HepG2 (cell line): ENCODE results near the gene DENND2D. TPM values are rescaled to one million over a fixed set of nuclear protein-coding genes. Genes with fewer than 3 reads are reported as not detected.

Experiments
- ATAC-seq: fragments of 200-7000 bp; cut with Tn5 transposase; 3 replicates; pipeline ENCODE4 v1.9.1; 2020; ENCODE audit warnings: mild to moderate bottlenecking, moderate library complexity
- Bru-seq: library from RNA; stranded (reverse); fragments of 400-500 nt; gene quantifications from one replicate; lab custom pipeline; 2021; lab: Mats Ljungman, UMichigan
- BruChase-seq, 2 experiments: library from RNA; stranded (reverse); fragments of 400-500 nt; gene quantifications; one replicate each; lab custom pipeline; 2021; lab: Mats Ljungman, UMichigan
- BruUV-seq: library from RNA; stranded (reverse); fragments of 400-500 nt; replicated peaks from 2 replicates; lab custom pipeline; 2021; lab: Mats Ljungman, UMichigan
- CTCF ChIA-PET: fragments of 300-600 bp; formaldehyde crosslinking; extraction: SDS; loops from one replicate; lab custom pipeline; 2021; ENCODE audit warnings: low total read pairs, inconsistent platforms, low intra/inter-chr PET ratio; lab: Yijun Ruan, JAX
- POLR2A ChIA-PET: fragments of 350-600 bp; sonication (Branson Sonifier 250); formaldehyde crosslinking; loops from one replicate; lab custom pipeline; 2020; ENCODE audit warnings: antibody characterized with exemption, inconsistent platforms; lab: Yijun Ruan, JAX
- DNase-seq: peaks from one replicate; pipeline ENCODE4 v3.0.0-alpha.2; 2015; ENCODE audit warnings: low spot score
- FAIRE-seq: peaks from 3 replicates; lab custom pipeline; 2011; peaks lifted over from hg19 to GRCh38; lab: Jason Lieb, UNC
- H2AFZ ChIP-seq: one replicate; pipeline ENCODE4 v1.6.1; 2011; ENCODE audit warnings: low read length, inconsistent platforms
- H3K27ac ChIP-seq: fragments of 300-600 bp; 3 replicates; pipeline ENCODE4 v1.8.0; 2011; ENCODE audit warnings: mixed run types, mild to moderate bottlenecking, mixed read lengths, low read length, inconsistent platforms; ENCODE audit not compliant: insufficient read depth; ENCODE audit errors: extremely low read length
- H3K27me3 ChIP-seq, 2 experiments: fragments of 200-600 bp in 1 of 2; 2 replicates in 1 of 2; 3 replicates in 1 of 2; pipeline versions ENCODE4 v1.6.0 to v1.8.0; 2011; ENCODE audit warnings: low read length in 2 of 2, mild to moderate bottlenecking in 2 of 2, moderate library complexity in 2 of 2, inconsistent platforms in 1 of 2; ENCODE audit not compliant: insufficient read depth in 2 of 2, control insufficient read depth in 1 of 2
- H3K36me3 ChIP-seq, 2 experiments: fragments of 200-600 bp in 1 of 2; replicated peaks in 1 of 2; 2 replicates in 1 of 2; 3 replicates in 1 of 2; pipeline versions ENCODE4 v1.5.1 to v1.8.0; 2011; ENCODE audit warnings: low read length in 2 of 2, inconsistent platforms in 1 of 2; ENCODE audit not compliant: insufficient read depth in 2 of 2, control insufficient read depth in 1 of 2
- H3K4me1 ChIP-seq: 2 replicates; pipeline ENCODE4 v1.5.1; 2012; ENCODE audit warnings: low read length, inconsistent platforms; ENCODE audit not compliant: insufficient read depth
- H3K4me2 ChIP-seq: 2 replicates; pipeline ENCODE4 v1.6.0; 2011; ENCODE audit warnings: low read depth, low read length, inconsistent platforms
- H3K4me3 ChIP-seq, 3 experiments: fragments of 200-600 bp in 1 of 3; sonication (generic), shearing (Covaris generic) in 1 of 3; replicated peaks in 1 of 3; 2 replicates each; pipeline ENCODE4 v1.5.1; 2011 to 2016; ENCODE audit warnings: low read length in 3 of 3, inconsistent platforms in 2 of 3, low read depth in 2 of 3, mild to moderate bottlenecking in 2 of 3, control low read depth in 1 of 3, mixed read lengths in 1 of 3; ENCODE audit not compliant: insufficient read depth in 1 of 3
- H3K79me2 ChIP-seq: one replicate; pipeline ENCODE4 v1.6.1; 2011; ENCODE audit warnings: low read length, inconsistent platforms; ENCODE audit not compliant: insufficient read depth
- H3K9ac ChIP-seq: 2 replicates; pipeline ENCODE4 v1.6.0; 2011; ENCODE audit warnings: mild to moderate bottlenecking, low read depth, low read length, inconsistent platforms; ENCODE audit not compliant: insufficient read depth
- H3K9me3 ChIP-seq: 2 replicates; pipeline ENCODE4 v1.5.1; 2012; ENCODE audit warnings: mild to moderate bottlenecking, low read length
- H4K20me1 ChIP-seq: 2 replicates; pipeline ENCODE4 v1.6.0; 2011; ENCODE audit warnings: inconsistent platforms, mild to moderate bottlenecking, low read length, moderate library complexity; ENCODE audit not compliant: insufficient read depth
- FOXO4 ChIP-seq: sonication (generic); formaldehyde crosslinking; conservative IDR thresholded peaks from 2 replicates; pipeline ENCODE4 v1.8.1; 2023; ENCODE audit warnings: missing genetic modification reagents
- WGBS: methylation state at CpG from one replicate; pipeline ENCODE4 v1.1.6; 2017; ENCODE audit warnings: low lambda C conversion rate; 5-methylcytosine and 5-hydroxymethylcytosine counted together
- in situ Hi-C: cut with HindIII; loops from 2 replicates; pipeline ENCODE4 v1.10.0; 2017; ENCODE audit warnings: low pct_unique_long_range_greater_than_20kb; ENCODE audit not compliant: extremely low pct_ligation_motif_present
- intact Hi-C: fragments of 100-400 bp; cut with micrococcal nuclease; formaldehyde crosslinking; loops from one replicate; pipeline ENCODE4 v1.10.0; 2022; ENCODE audit not compliant: unreplicated experiment
- long read RNA-seq, 2 experiments: library from RNA in 1 of 2; library from polyadenylated mRNA in 1 of 2; stranded (forward) in 1 of 2; unstranded in 1 of 2; transcript quantifications; one replicate each; pipeline ENCODE4 v2.0.0, GENCODE V29; 2019 to 2022
- polyA minus RNA-seq, 3 experiments: library from RNA; depleted of rRNA, polyadenylated mRNA; stranded (reverse); fragments of >200 nt; gene quantifications; 2 replicates each; pipeline ENCODE4 v1.2.3, GENCODE V29; 2011; ENCODE audit warnings: low replicate concordance in 1 of 3
- polyA plus RNA-seq, 8 experiments: library from polyadenylated mRNA; depleted of rRNA in 3 of 8; stranded (reverse) in 7 of 8; unstranded in 1 of 8; fragments of >200 nt; fragmentation: Illumina TruSeq in 4 of 8; extraction: Trizol in 4 of 8; gene quantifications; 2 replicates each; pipeline versions ENCODE4 v1.2.1 to v1.2.3, GENCODE V29; 2011 to 2016; ENCODE audit warnings: low read depth in 4 of 8, missing spikeins in 1 of 8, mixed read lengths in 1 of 8; ENCODE audit not compliant: insufficient read depth in 1 of 8
- total RNA-seq, 5 experiments: library from RNA; depleted of rRNA; stranded (reverse); fragments of >200 nt; fragmentation: Illumina TruSeq; extraction: Trizol; gene quantifications; 2 replicates each; pipeline ENCODE4 v1.2.3, GENCODE V29; 2016; ENCODE audit warnings: low read depth in 1 of 5
- TF ChIP-seq, protein P1 (sequence below): sonication (generic); formaldehyde crosslinking; IDR thresholded peaks from 2 replicates; pipeline ENCODE4 v1.8.0; 2022; ENCODE audit warnings: low read depth, missing genetic modification reagents

The DENND2D gene
- 0.04 TPM in 1 of 2 replicates, not detected in the other for total RNA-seq (2016; rRNA removed; fragmentation: Illumina TruSeq; extraction: Trizol)
- total RNA-seq (2016; cell fraction: cytosol; rRNA removed; fragmentation: Illumina TruSeq; extraction: Trizol; ENCODE audit: low read depth): not detected in 2 replicates
- not detected in 2 replicates for total RNA-seq (2016; cell fraction: insoluble cytoplasmic fraction; rRNA removed; fragmentation: Illumina TruSeq; extraction: Trizol)
- not detected in 2 replicates for total RNA-seq (2016; cell fraction: membrane; rRNA removed; fragmentation: Illumina TruSeq; extraction: Trizol)
- not detected in 2 replicates for total RNA-seq (2016; cell fraction: nucleus; rRNA removed; fragmentation: Illumina TruSeq; extraction: Trizol)
- not detected in 2 replicates for polyA plus RNA-seq (2011; rRNA removed)
- polyA plus RNA-seq (2011; cell fraction: cytosol; rRNA removed): 0.01 TPM in 1 of 2 replicates, not detected in the other
- polyA plus RNA-seq (2011; cell fraction: nucleus; rRNA removed): 0.36 TPM in 1 of 2 replicates, not detected in the other
- 0.07 TPM in 1 of 2 replicates, not detected in the other for polyA plus RNA-seq (2012)
- not detected in 2 replicates for polyA plus RNA-seq (2016; cell fraction: cytosol; fragmentation: Illumina TruSeq; extraction: Trizol; ENCODE audit: low read depth)
- polyA plus RNA-seq (2016; cell fraction: insoluble cytoplasmic fraction; fragmentation: Illumina TruSeq; extraction: Trizol; ENCODE audit: low read depth): not detected in 2 replicates
- not detected in 2 replicates for polyA plus RNA-seq (2016; cell fraction: membrane; fragmentation: Illumina TruSeq; extraction: Trizol; ENCODE audit: low read depth)
- not detected in 2 replicates for polyA plus RNA-seq (2016; cell fraction: nucleus; fragmentation: Illumina TruSeq; extraction: Trizol; ENCODE audit: insufficient read depth, low read depth)
- 12.7 TPM in 1 of 2 replicates, not detected in the other for polyA minus RNA-seq (2011; rRNA and poly(A)+ RNA removed; ENCODE audit: low replicate concordance)
- polyA minus RNA-seq (2011; cell fraction: cytosol; rRNA and poly(A)+ RNA removed): not detected in 2 replicates
- 0.50 TPM in 1 of 2 replicates, not detected in the other for polyA minus RNA-seq (2011; cell fraction: nucleus; rRNA and poly(A)+ RNA removed)
- percentile 22 among the genes with signal in this experiment for Bru-seq, nascent RNA
- percentile 27 among the genes with signal in this experiment for BruChase-seq, experiment 1, labeled RNA remaining after a 6-hour chase
- percentile 19 among the genes with signal in this experiment for BruChase-seq, experiment 2, labeled RNA remaining after a 2-hour chase
- long read RNA-seq, experiment 1: 0 reads
- long read RNA-seq, experiment 2: 0 reads

DNA sequence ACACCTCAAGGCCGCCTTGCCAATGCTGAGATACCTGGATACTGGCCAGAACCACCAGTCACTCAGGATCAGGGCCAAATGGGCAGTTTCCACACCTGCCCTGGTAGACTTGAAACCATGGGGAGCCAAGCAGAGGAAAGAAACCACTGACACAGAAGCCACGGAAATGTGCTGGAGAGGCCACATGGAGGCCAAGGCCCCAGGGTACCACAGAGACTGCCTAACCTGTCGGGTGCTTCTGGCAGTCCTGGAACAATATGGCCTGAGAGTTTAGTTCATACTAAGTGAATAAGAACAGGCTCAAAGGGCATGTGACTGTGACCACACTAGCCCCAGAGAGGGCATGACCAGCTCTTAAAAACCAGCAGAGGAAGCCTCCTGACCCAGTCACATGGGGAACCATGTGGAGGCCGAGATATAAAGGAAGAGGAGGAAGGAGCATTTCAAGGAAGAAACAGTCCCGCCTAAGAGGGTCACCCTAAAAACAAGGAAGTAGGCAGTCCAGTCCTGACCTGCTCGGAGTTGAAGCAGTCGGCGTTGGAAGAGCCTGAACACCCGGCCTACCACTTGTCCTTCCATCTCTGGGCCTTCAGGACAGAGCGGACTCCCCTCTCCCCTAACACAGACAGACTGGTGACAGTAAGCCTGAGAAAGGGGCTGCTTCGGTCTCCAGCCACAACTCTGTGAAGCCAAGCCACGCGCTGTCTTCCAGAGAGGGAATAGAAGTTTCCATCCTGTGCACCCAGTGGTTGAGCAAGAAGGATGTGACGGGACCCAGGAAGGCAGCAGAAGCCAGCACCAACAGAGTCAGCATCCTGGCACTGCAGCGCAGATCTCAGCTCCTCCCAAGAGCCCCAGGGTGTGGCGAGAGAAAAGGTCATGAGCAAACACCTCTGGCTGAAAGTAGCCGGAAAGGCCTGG, at the start of gene DENND2D:
TSS of gene DENND2D (minus strand) at position 766 of the 921 bp plus-strand sequence. CDS start at position 579, 187 bp downstream.
- FAIRE-seq (no peak), ATAC-seq (no peak), DNase-seq (no peak)
- POLR2A ChIA-PET: no interaction called here
- Histone ChIP-seq H3K9me3 (no peaks in the 10 kb centered on the region), H3K9ac (no peak within 1 kb of the TSS), H3K27me3 (no peaks in the 10 kb centered on the region), H3K27ac (no peak within 1 kb of the TSS), H3K4me3 (no peak within 1 kb of the TSS), H3K36me3 (no peaks in the 10 kb centered on the region), H3K4me2 (peak within 1 kb of the TSS; percentile 36), H3K79me2 (no peaks in the 10 kb centered on the region), H2AFZ (peak within 1 kb of the TSS; percentile 49), H3K4me1 (peaks cover 91% of the 10 kb centered on the region), H4K20me1 (no peaks in the 10 kb centered on the region)
- 82% methylated on average over 16 of the region's 17 CpGs for WGBS
- CTCF ChIA-PET: no interaction called here
- intact Hi-C loops: no loop called here
- TF ChIP-seq, protein P1, sequence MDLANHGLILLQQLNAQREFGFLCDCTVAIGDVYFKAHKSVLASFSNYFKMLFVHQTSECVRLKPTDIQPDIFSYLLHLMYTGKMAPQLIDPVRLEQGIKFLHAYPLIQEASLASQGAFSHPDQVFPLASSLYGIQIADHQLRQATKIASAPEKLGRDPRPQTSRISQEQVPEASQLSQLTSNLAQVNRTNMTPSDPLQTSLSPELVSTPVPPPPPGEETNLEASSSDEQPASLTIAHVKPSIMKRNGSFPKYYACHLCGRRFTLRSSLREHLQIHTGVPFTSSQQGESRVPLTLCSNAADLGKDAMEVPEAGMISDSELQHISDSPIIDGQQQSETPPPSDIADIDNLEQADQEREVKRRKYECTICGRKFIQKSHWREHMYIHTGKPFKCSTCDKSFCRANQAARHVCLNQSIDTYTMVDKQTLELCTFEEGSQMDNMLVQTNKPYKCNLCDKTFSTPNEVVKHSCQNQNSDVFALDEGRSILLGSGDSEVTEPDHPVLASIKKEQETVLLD: no peak
- 0 out of 2 replicates have a peak, but pooled peaks have one; percentile 13 for TF ChIP-seq FOXO4
- in situ Hi-C loops: no loop called here
- BruUV-seq: no TSS peak
